Body of pancreas (tissue), 4 donors: ENCODE results near the gene WWOX. TPM values are rescaled to one million over a fixed set of nuclear protein-coding genes. Genes with fewer than 3 reads are reported as not detected.

Experiments
- ATAC-seq: fragments of 150-250 bp; one replicate; pipeline ENCODE4 v1.9.1; 2016
- DNase-seq, 4 donors: peaks; one replicate each; pipeline ENCODE4 v3.0.0-alpha.2; 2019
- H3K27ac ChIP-seq, 4 donors: fragments of 200-600 bp; sonication (generic); 1 replicate in 3 of 4; 2 replicates in 1 of 4; pipeline versions ENCODE4 v1.5.1 to v1.6.1; 2016 to 2019; ENCODE audit warnings: mild to moderate bottlenecking in 1 of 4, mixed read lengths in 1 of 4, moderate library complexity in 1 of 4
- H3K27me3 ChIP-seq, 2 donors: fragments of 200-600 bp; sonication (generic); one replicate each; pipeline ENCODE4 v1.6.0; 2016; ENCODE audit warnings: mild to moderate bottlenecking in 1 of 2
- H3K36me3 ChIP-seq, 2 donors: fragments of 200-600 bp; sonication (generic); replicated peaks in 1 of 2; 2 replicates each; pipeline ENCODE4 v1.5.1; 2016; ENCODE audit warnings: low read depth in 2 of 2; ENCODE audit not compliant: insufficient read depth in 1 of 2
- H3K4me1 ChIP-seq: fragments of 200-600 bp; sonication (generic); one replicate; pipeline ENCODE4 v1.6.0; 2016
- H3K4me3 ChIP-seq, 2 donors: fragments of 200-600 bp; sonication (generic); 1 replicate in 1 of 2; 2 replicates in 1 of 2; pipeline ENCODE4 v1.5.1; 2016 to 2019
- H3K9me3 ChIP-seq, 3 donors: fragments of 200-600 bp; sonication (generic); 1 replicate in 2 of 3; 2 replicates in 1 of 3; pipeline ENCODE4 v1.5.1; 2016
- CTCF ChIP-seq, 7 experiments: fragments of 450-650 bp in 4 of 7; fragments of 200-600 bp in 3 of 7; sonication (generic) in 3 of 7; IDR thresholded peaks; one replicate each; pipeline ENCODE4 v1.5.1; 2016 to 2019; ENCODE audit warnings: antibody characterized with exemption in 7 of 7
- POLR2A ChIP-seq, 3 donors: fragments of 450-650 bp; IDR thresholded peaks; one replicate each; pipeline ENCODE4 v1.6.1; 2016; ENCODE audit warnings: antibody characterized with exemption in 3 of 3, mild to moderate bottlenecking in 2 of 3
- WGBS, 2 donors: methylation state at CpG; one replicate each; pipeline ENCODE4 v1.1.5; 2017; 5-methylcytosine and 5-hydroxymethylcytosine counted together
- intact Hi-C: fragments of 100-400 bp; cut with DNase I; formaldehyde crosslinking; loops from one replicate; pipeline ENCODE4 v1.15.1; 2023
- total RNA-seq, 2 donors: library from RNA; depleted of rRNA; stranded (reverse); fragments of >200 nt; gene quantifications; one replicate each; pipeline ENCODE4 v1.1.0, GENCODE V29; 2016

The WWOX gene
- total RNA-seq, 2 donors from 2014 or later, result 52.7 to 67.2 TPM

- intact Hi-C loops, result loop anchor here (10.0 kb wide), 1 partner anchor 63 kb away; no protein-coding TSS in a partner anchor
- Histone ChIP-seq H3K4me3 (no peak overlapping the region), H3K27ac (no peak overlapping the region), H3K4me1 (no peaks in the 10 kb centered on the region), H3K27me3 (no peaks in the 10 kb centered on the region), H3K9me3 (no peaks in the 10 kb centered on the region), H3K36me3 (no peaks in the 10 kb centered on the region)
- no peak for DNase-seq
- no peak for ATAC-seq
- WGBS, 2 donors, result 70 to 71% methylated on average over 10 of the region's 10 CpGs
- TF ChIP-seq POLR2A (IDR thresholded peaks at IDR 0.05) (no peak), CTCF (IDR thresholded peaks at IDR 0.05) (no peak)
These were observed 901.9 kb downstream of the WWOX start for GRCh38 chr16:79001156-79001967.

- DNase-seq (no peak), ATAC-seq (no peak)
- Histone ChIP-seq H3K27ac (no peak overlapping the region), H3K9me3 (no peaks in the 10 kb centered on the region), H3K36me3 (no peaks in the 10 kb centered on the region), H3K4me1 (no peaks in the 10 kb centered on the region), H3K27me3 (no peaks in the 10 kb centered on the region), H3K4me3 (no peak overlapping the region)
- TF ChIP-seq CTCF (IDR thresholded peaks at IDR 0.05), result no peak
- no peak for TF ChIP-seq POLR2A (IDR thresholded peaks at IDR 0.05)
- WGBS, 2 donors, result 94 to 97% methylated on average over 7 of the region's 7 CpGs
- intact Hi-C loops, result loop anchor here (10.0 kb wide), 1 partner anchor 62 kb away; no protein-coding TSS in a partner anchor
These were observed 903.7 kb downstream of the WWOX start for GRCh38 chr16:79003026-79003609.

GRCh38 chr16:79004309-79004708, 904.9 kb downstream of the WWOX start:
- WGBS, 2 donors, result 93 to 96% methylated on average over 12 of the region's 12 CpGs
- H3K9me3 ChIP-seq, result no peaks in the 10 kb centered on the region
- intact Hi-C loops, result loop anchor here (10.0 kb wide), 1 partner anchor 60 kb away; no protein-coding TSS in a partner anchor
- no peak overlapping the region for H3K4me3 ChIP-seq
- no peaks in the 10 kb centered on the region for H3K4me1 ChIP-seq
- H3K36me3 ChIP-seq, result no peaks in the 10 kb centered on the region
- no peak overlapping the region for H3K27ac ChIP-seq
- DNase-seq (no peak), ATAC-seq (no peak)
- TF ChIP-seq CTCF (IDR thresholded peaks at IDR 0.05) (no peak), POLR2A (IDR thresholded peaks at IDR 0.05) (no peak)
- no peaks in the 10 kb centered on the region for H3K27me3 ChIP-seq

DNA sequence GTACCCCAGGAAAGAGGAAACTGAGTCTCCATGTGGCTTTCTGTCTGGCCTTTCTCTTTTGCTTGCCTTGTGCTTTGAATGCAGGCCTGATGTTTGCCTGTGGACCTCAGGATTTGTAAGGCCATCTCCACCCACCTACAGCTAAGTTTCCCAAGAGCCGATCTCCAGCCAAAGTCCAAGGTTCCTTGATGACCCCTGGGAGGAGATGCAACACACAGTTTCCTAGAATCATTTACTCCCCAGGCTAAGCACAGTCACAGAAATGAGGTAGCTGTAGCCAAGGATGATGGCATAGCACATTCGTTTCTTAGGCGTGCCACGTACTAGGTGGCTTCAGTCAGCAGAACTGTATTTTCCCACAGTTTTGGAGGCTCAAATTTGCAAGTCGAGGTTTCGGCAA, 905.6 kb downstream of the WWOX start:
- Histone ChIP-seq H3K4me1 (no peaks in the 10 kb centered on the region), H3K36me3 (no peaks in the 10 kb centered on the region), H3K9me3 (no peaks in the 10 kb centered on the region), H3K27ac (no peak overlapping the region), H3K4me3 (no peak overlapping the region), H3K27me3 (no peaks in the 10 kb centered on the region)
- intact Hi-C loops, result loop anchor here (10.0 kb wide), 1 partner anchor 60 kb away; no protein-coding TSS in a partner anchor
- no peak for DNase-seq
- WGBS, 2 donors, result 90 to 98% methylated on average over 6 of the region's 6 CpGs
- ATAC-seq, result no peak
- no peak for TF ChIP-seq CTCF (IDR thresholded peaks at IDR 0.05)
- TF ChIP-seq POLR2A (IDR thresholded peaks at IDR 0.05), result no peak
